NCI-H345 (cell line): ENCODE data around the gene GNPDA2.
A peak's percentile ranks its signal among the peaks of the same experiment; 100 is the strongest.

ENCODE experiments used
- DNase-seq: peaks from one replicate; lab custom pipeline; 2025; lab: John Stamatoyannopoulos, UW

Gene GNPDA2

GRCh38 chr4:44679060-44679459 is 47.3 kb downstream of the GNPDA2 start:
- no peak for DNase-seq

GRCh38 chr4:44678094-44679041 is 48.0 kb downstream of the GNPDA2 start, which contains the start of gene GUF1:
TSS of gene GUF1 (plus strand) at chr4:44678420. CDS start at chr4:44678623, 203 bp downstream.
- DNase-seq = peak; percentile 88

GRCh38 chr4:44675366-44675765 is 51.0 kb downstream of the GNPDA2 start:
- DNase-seq = no peak

- no peak for DNase-seq
Measured at GRCh38 chr4:44674471-44674870, 51.9 kb downstream of the GNPDA2 start.

- no peak for DNase-seq
Measured at GRCh38 chr4:44671636-44672035, 54.7 kb downstream of the GNPDA2 start.

GRCh38 chr4:44670506-44671199 is 55.7 kb downstream of the GNPDA2 start:
- DNase-seq = no peak

- DNase-seq = no peak
Measured at GRCh38 chr4:44668526-44668925, 57.8 kb downstream of the GNPDA2 start.

GRCh38 chr4:44663539-44664263 is 62.7 kb downstream of the GNPDA2 start:
- no peak for DNase-seq

GRCh38 chr4:44662623-44663005 is 63.7 kb downstream of the GNPDA2 start:
- DNase-seq = no peak

- no peak for DNase-seq
Measured at GRCh38 chr4:44661940-44662622, 64.3 kb downstream of the GNPDA2 start.

- no peak for DNase-seq
Measured at GRCh38 chr4:44660396-44660795, 66.0 kb downstream of the GNPDA2 start.

- no peak for DNase-seq
Measured at GRCh38 chr4:44652002-44652401, 74.4 kb downstream of the GNPDA2 start.
